Liver (tissue), 9 donors: ENCODE results near the gene RNF141. TPM values are rescaled to one million over a fixed set of nuclear protein-coding genes. Genes with fewer than 3 reads are reported as not detected.

ENCODE experiments used
- DNase-seq: peaks from one replicate; pipeline ENCODE4 v3.0.0-alpha.2; 2017; ENCODE audit warnings: low spot score
- H3K27ac ChIP-seq, 2 donors: one replicate each; pipeline ENCODE4 v1.7.0; 2013; ENCODE audit warnings: inconsistent platforms in 2 of 2, low read length in 2 of 2, control low read depth in 1 of 2, low read depth in 1 of 2, mild to moderate bottlenecking in 1 of 2
- H3K27me3 ChIP-seq, 4 donors: one replicate each; pipeline versions ENCODE4 v1.6.1 to v1.7.0; 2013; ENCODE audit warnings: low read length in 3 of 4, inconsistent platforms in 1 of 4, mild to moderate bottlenecking in 1 of 4, moderate library complexity in 1 of 4; ENCODE audit not compliant: control insufficient read depth in 4 of 4, insufficient read depth in 4 of 4
- H3K36me3 ChIP-seq, 4 donors: one replicate each; pipeline versions ENCODE4 v1.6.1 to v1.7.0; 2013; ENCODE audit warnings: low read length in 3 of 4, mild to moderate bottlenecking in 3 of 4, low read depth in 1 of 4, moderate library complexity in 1 of 4; ENCODE audit not compliant: control insufficient read depth in 4 of 4, insufficient read depth in 3 of 4
- H3K4me1 ChIP-seq, 4 donors: one replicate each; pipeline versions ENCODE4 v1.6.1 to v1.7.0; 2013; ENCODE audit warnings: low read length in 3 of 4, mild to moderate bottlenecking in 3 of 4, moderate library complexity in 1 of 4; ENCODE audit not compliant: control insufficient read depth in 4 of 4, insufficient read depth in 4 of 4
- H3K4me3 ChIP-seq, 3 donors: one replicate each; pipeline versions ENCODE4 v1.6.1 to v1.7.0; 2013; ENCODE audit warnings: low read length in 3 of 3, control low read depth in 1 of 3, low read depth in 1 of 3, mild to moderate bottlenecking in 1 of 3
- H3K9ac ChIP-seq, 2 donors: one replicate each; pipeline ENCODE4 v1.7.0; 2013; ENCODE audit warnings: low read length in 2 of 2, mild to moderate bottlenecking in 2 of 2, moderate library complexity in 2 of 2, control low read depth in 1 of 2, low read depth in 1 of 2
- H3K9me3 ChIP-seq, 4 donors: one replicate each; pipeline versions ENCODE4 v1.6.1 to v1.7.0; 2013; ENCODE audit warnings: low read length in 3 of 4; ENCODE audit not compliant: control insufficient read depth in 4 of 4
- ATF3 ChIP-seq: IDR thresholded peaks from 2 replicates; pipeline ENCODE4 v1.6.1; 2016; ENCODE audit warnings: antibody characterized with exemption
- CTCF ChIP-seq: fragments of 150-350 bp; IDR thresholded peaks from 2 replicates; pipeline ENCODE4 v1.5.1; 2017; ENCODE audit warnings: improper control_type of control experiment, low read depth, low read length; ENCODE audit not compliant: missing input control
- EGR1 ChIP-seq, 2 donors: IDR thresholded peaks; 2 replicates each; pipeline ENCODE4 v1.6.1; 2016 to 2018; ENCODE audit warnings: antibody characterized with exemption in 2 of 2, low read depth in 2 of 2
- FOXA1 ChIP-seq: IDR thresholded peaks from 2 replicates; pipeline ENCODE4 v1.6.1; 2016; ENCODE audit warnings: antibody characterized with exemption
- FOXA2 ChIP-seq: IDR thresholded peaks from 2 replicates; pipeline ENCODE4 v1.6.1; 2016; ENCODE audit warnings: antibody characterized with exemption
- GABPA ChIP-seq, 2 donors: IDR thresholded peaks in 1 of 2; conservative IDR thresholded peaks in 1 of 2; 2 replicates each; pipeline ENCODE4 v1.6.1; 2016; ENCODE audit warnings: antibody characterized with exemption in 2 of 2, mild to moderate bottlenecking in 1 of 2, moderate library complexity in 1 of 2
- HNF4A ChIP-seq, 2 donors: conservative IDR thresholded peaks; 2 replicates each; pipeline ENCODE4 v1.6.1; 2016; ENCODE audit warnings: antibody characterized with exemption in 2 of 2, mild to moderate bottlenecking in 2 of 2
- MAX ChIP-seq: IDR thresholded peaks from 2 replicates; pipeline ENCODE4 v1.6.1; 2016; ENCODE audit warnings: antibody characterized with exemption
- NR2F2 ChIP-seq: IDR thresholded peaks from 2 replicates; pipeline ENCODE4 v1.6.1; 2016; ENCODE audit warnings: antibody characterized with exemption
- RAD21 ChIP-seq, 2 donors: IDR thresholded peaks; 2 replicates each; pipeline ENCODE4 v1.6.1; 2016; ENCODE audit warnings: antibody characterized with exemption in 2 of 2, mild to moderate bottlenecking in 2 of 2
- REST ChIP-seq: IDR thresholded peaks from 2 replicates; pipeline ENCODE4 v1.6.1; 2016; ENCODE audit warnings: antibody characterized with exemption, mild to moderate bottlenecking
- RXRA ChIP-seq, 2 donors: IDR thresholded peaks; 2 replicates each; pipeline ENCODE4 v1.6.1; 2017 to 2018; ENCODE audit warnings: antibody characterized with exemption in 2 of 2, mild to moderate bottlenecking in 1 of 2
- SP1 ChIP-seq: IDR thresholded peaks from 2 replicates; pipeline ENCODE4 v1.6.1; 2018; ENCODE audit warnings: antibody characterized with exemption, mild to moderate bottlenecking
- YY1 ChIP-seq: IDR thresholded peaks from 2 replicates; pipeline ENCODE4 v1.6.1; 2016; ENCODE audit warnings: antibody characterized with exemption, mild to moderate bottlenecking
- ZBTB33 ChIP-seq: IDR thresholded peaks from 2 replicates; pipeline ENCODE4 v1.6.1; 2016; ENCODE audit warnings: antibody characterized with exemption
- WGBS: extraction: QIAGEN DNeasy Blood & Tissue Kit; methylation state at CpG from one replicate; pipeline ENCODE4 v1.1.7; 2013; 5-methylcytosine and 5-hydroxymethylcytosine counted together
- polyA plus RNA-seq, 2 donors: library from polyadenylated mRNA; stranded (reverse) in 1 of 2; unstranded in 1 of 2; fragments of 200-250 nt in 1 of 2; fragments of >200 nt in 1 of 2; fragmentation: Nextera tagmentation in 1 of 2; extraction: Ambion mirVana in 1 of 2; gene quantifications; one replicate each; pipeline versions ENCODE4 v1.2.1 to v1.2.3, GENCODE V29; 2013 to 2015
- total RNA-seq, 2 donors: library from RNA; depleted of rRNA; stranded (reverse); fragments of >200 nt; gene quantifications; one replicate each; pipeline ENCODE4 v1.2.3, GENCODE V29; 2014
- donor health status: healthy.
- donor health status: healthy.
- donor health status: healthy.
- donor health status: healthy.
- donor health status: healthy.

Gene RNF141
- total and polyA plus RNA-seq, 4 donors = 6.9 to 14.6 (median 13.0) TPM

GRCh38 chr11:10543782-10544181 is 2.8 kb upstream of the RNF141 start:
- Histone ChIP-seq H3K27me3 (no peaks in the 10 kb centered on the region), H3K9me3 (no peaks in the 10 kb centered on the region), H3K36me3 (no peaks in the 10 kb centered on the region), H3K4me1 (peaks cover 0 to 10% (median 7%) of the 10 kb centered on the region in 4 donors), H3K9ac (no peak overlapping the region), H3K4me3 (no peak overlapping the region), H3K27ac (no peak overlapping the region)
- 97% methylated on average over 14 of the region's 14 CpGs for WGBS
- no peak for DNase-seq
- no peak for TF ChIP-seq FOXA2
- TF ChIP-seq REST = no peak
- TF ChIP-seq SP1 = no peak
- no peak for TF ChIP-seq MAX
- TF ChIP-seq RAD21 (IDR thresholded peaks at IDR 0.05) = no peak
- no peak for TF ChIP-seq EGR1 (IDR thresholded peaks at IDR 0.05; ENCODE audit: low read depth in 2 of 2)
- no peak for TF ChIP-seq ATF3
- TF ChIP-seq YY1 = no peak
- no peak for TF ChIP-seq CTCF
- no peak for TF ChIP-seq HNF4A (conservative IDR thresholded peaks at IDR 0.05)
- TF ChIP-seq NR2F2 = no peak
- no peak for TF ChIP-seq GABPA (IDR thresholded peaks at IDR 0.05 in 1 of 2, conservative IDR thresholded peaks at IDR 0.05 in 1 of 2)

GRCh38 chr11:10542776-10543175 is 1.8 kb upstream of the RNF141 start:
- Histone ChIP-seq H3K27me3 (no peaks in the 10 kb centered on the region), H3K9ac (no peak overlapping the region), H3K9me3 (no peaks in the 10 kb centered on the region), H3K4me3 (no peak overlapping the region), H3K4me1 (peaks cover 0 to 10% (median 7%) of the 10 kb centered on the region in 4 donors), H3K27ac (no peak overlapping the region), H3K36me3 (no peaks in the 10 kb centered on the region)
- DNase-seq = no peak
- TF ChIP-seq RXRA (IDR thresholded peaks at IDR 0.05) (no peak), HNF4A (conservative IDR thresholded peaks at IDR 0.05) (no peak), NR2F2 (no peak), ZBTB33 (no peak), RAD21 (IDR thresholded peaks at IDR 0.05) (no peak), MAX (no peak), REST (no peak), FOXA1 (no peak), CTCF (no peak), SP1 (no peak), EGR1 (IDR thresholded peaks at IDR 0.05; ENCODE audit: low read depth in 2 of 2) (no peak), FOXA2 (no peak), ATF3 (no peak)
- WGBS = 95% methylated on average over 3 of the region's 3 CpGs
